Epithelial cell of proximal tubule (primary cell): ENCODE data around the gene YES1. TPM values are rescaled to one million over a fixed set of nuclear protein-coding genes. Genes with fewer than 3 reads are reported as not detected.

Source experiments
- DNase-seq: peaks from one replicate; pipeline ENCODE4 v3.0.0-alpha.2; 2011; ENCODE audit warnings: low read depth
- H3K4me3 ChIP-seq: 2 replicates; pipeline ENCODE4 v1.5.1; 2011; ENCODE audit warnings: low read depth, mild to moderate bottlenecking, low read length
- CTCF ChIP-seq: conservative IDR thresholded peaks from 2 replicates; pipeline ENCODE4 v1.5.1; 2012; ENCODE audit warnings: low read depth, mild to moderate bottlenecking, low read length
- total RNA-seq: library from RNA; depleted of rRNA; stranded (reverse); fragments of >200 nt; gene quantifications from 2 replicates; pipeline ENCODE4 v1.2.3, GENCODE V29; 2015

The YES1 gene
- total RNA-seq, 1 donor from 2014 or later: 109 TPM

- TF ChIP-seq CTCF: no peak
- DNase-seq: no peak
- no peak overlapping the region for H3K4me3 ChIP-seq
Observed at GRCh38 chr18:825891-826585, 14.0 kb upstream of the YES1 start.

- no peak overlapping the region for H3K4me3 ChIP-seq
- no peak for DNase-seq
- no peak for TF ChIP-seq CTCF
Observed at GRCh38 chr18:824179-824578, 12.1 kb upstream of the YES1 start.

- no peak overlapping the region for H3K4me3 ChIP-seq
- no peak for DNase-seq
- no peak for TF ChIP-seq CTCF
Observed at GRCh38 chr18:820591-821165, 8.6 kb upstream of the YES1 start.

GRCh38 chr18:816869-817268 lies 4.8 kb upstream of the YES1 start:
- H3K4me3 ChIP-seq: no peak overlapping the region
- TF ChIP-seq CTCF: no peak
- no peak for DNase-seq

GRCh38 chr18:816088-816653 lies 4.1 kb upstream of the YES1 start:
- H3K4me3 ChIP-seq: no peak overlapping the region
- DNase-seq: peak; percentile 40
- no peak for TF ChIP-seq CTCF

GRCh38 chr18:815353-815752 lies 3.3 kb upstream of the YES1 start:
- DNase-seq: no peak
- no peak overlapping the region for H3K4me3 ChIP-seq
- TF ChIP-seq CTCF: no peak
